ENCODE measurements around the gene SHISAL2A. TPM values are rescaled to one million over a fixed set of nuclear protein-coding genes. Genes with fewer than 3 reads are reported as not detected.

SHISAL2A gene
- total and polyA plus RNA-seq, 10 of the 15 experiments (the other 5 are each of a cell fraction or from before 2014, with no cell fraction given): 0.18 to 0.67 (median 0.45) TPM

DNA sequence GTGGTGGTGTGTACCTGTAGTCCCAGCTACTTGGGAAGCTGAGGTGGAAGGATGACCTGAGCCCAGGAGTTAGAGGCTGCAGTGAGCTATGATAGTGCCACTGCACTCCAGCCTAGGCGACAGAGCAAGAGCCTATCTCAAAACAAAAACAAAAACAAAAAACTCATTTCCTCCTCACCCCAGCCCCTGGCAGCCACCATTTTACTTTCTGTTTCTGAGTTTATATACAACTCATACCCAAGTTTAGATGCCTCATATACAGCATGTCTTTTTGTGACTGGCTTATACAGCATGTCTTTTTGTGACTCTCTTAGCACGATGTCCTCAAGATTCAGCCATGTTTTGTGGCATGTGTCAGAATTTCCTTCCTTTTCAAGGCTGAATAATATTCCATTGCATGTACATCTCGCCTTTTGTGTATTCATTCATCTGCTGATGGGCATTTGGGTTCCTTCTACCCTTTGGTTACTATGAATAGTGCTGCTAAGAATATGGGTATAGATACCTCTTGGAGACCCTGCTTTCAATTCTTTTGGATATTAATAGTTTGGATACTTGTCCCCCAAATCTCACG lies 50.5 kb downstream of the SHISAL2A start (continued):
- no peak for TF ChIP-seq KAT2A (conservative IDR thresholded peaks at IDR 0.05; ENCODE audit: control insufficient read depth, low read depth, low read length)

- no peaks in the 10 kb centered on the region for H3K4me1 ChIP-seq (ENCODE audit: control insufficient read depth, insufficient read depth, low read length)
- H3K27ac ChIP-seq (ENCODE audit: control insufficient read depth, insufficient read depth): no peak overlapping the region
- 90% methylated on average over 1 of the region's 1 CpG for WGBS (ENCODE audit: insufficient coverage, insufficient replicate concordance, low lambda C conversion rate, missing lambda C conversion rate)
- no peak overlapping the region for H2AFZ ChIP-seq (ENCODE audit: control insufficient read depth, low read depth, low read length)
- TF ChIP-seq RUNX3 (IDR thresholded peaks at IDR 0.05; ENCODE audit: low read length) (no peak), MXI1 (IDR thresholded peaks at IDR 0.05; ENCODE audit: low read depth, low read length) (no peak), HDGF (IDR thresholded peaks at IDR 0.05) (no peak), BRCA1 (IDR thresholded peaks at IDR 0.05; ENCODE audit: low read depth, low read length) (no peak), HDAC6 (IDR thresholded peaks at IDR 0.05; ENCODE audit: unreplicated experiment) (no peak), PAX8 (IDR thresholded peaks at IDR 0.05) (no peak), YBX1 (IDR thresholded peaks at IDR 0.05) (no peak)
- SMC1A ChIA-PET (ENCODE audit: uncharacterized antibody, unreplicated experiment): interaction anchor here (0.5 to 2.1 kb wide), 3 partner anchors 25 to 842 kb away, joined by 3 to 9 read pairs (median 4); partner anchors contain the start of genes ORC1 and PRPF38A
- RAD21 ChIA-PET (ENCODE audit: unreplicated experiment): interaction anchor here (0.6 to 0.7 kb wide), 3 partner anchors 131 to 1807 kb away, joined by 3 to 4 read pairs (median 3); no protein-coding TSS in a partner anchor
- CTCF ChIA-PET: interaction anchor here (1.1 to 3.9 kb wide), 3 partner anchors 132 to 288 kb away, joined by 3 to 31 read pairs (median 3); partner anchors contain the start of genes ORC1, PRPF38A and TUT4
- no peak overlapping the region for H3K9ac ChIP-seq (ENCODE audit: control insufficient read depth, insufficient read depth, low read length)
- peaks cover 7% of the 10 kb centered on the region in 2 experiments; a peak in 3 of 4 replicates for H3K36me3 ChIP-seq (ENCODE audit: control insufficient read depth in 2 of 2, insufficient read depth in 2 of 2, low read length in 1 of 2)
- H3K4me2 ChIP-seq (ENCODE audit: control insufficient read depth, insufficient read depth): no peak overlapping the region
- intact Hi-C loops (cut with micrococcal nuclease; ENCODE audit: unreplicated experiment) (loop anchor here (10.0 kb wide), 2 partner anchors 130 to 320 kb away; partner anchors contain the start of genes CC2D1B and TUT4), in situ Hi-C loops (cut with MboI) (loop anchor here (10.0 kb wide), 1 partner anchor 540 kb away; the partner anchor contains the start of gene ZFYVE9)
- no peak for DNase-seq (ENCODE audit: low read depth, low spot score)
- H3K27me3 ChIP-seq (replicated peaks in 1 of 2; ENCODE audit: control insufficient read depth in 2 of 2, insufficient read depth in 2 of 2, low read length in 1 of 2): no peaks in the 10 kb centered on the region
- no peaks in the 10 kb centered on the region for H3K9me3 ChIP-seq (replicated peaks; ENCODE audit: control insufficient read depth, insufficient read depth, low read length)
- H3K4me3 ChIP-seq: no peak overlapping the region
- ATAC-seq: no peak
- POLR2A ChIA-PET: no interaction called here
- no peak for FAIRE-seq
- H3K79me2 ChIP-seq (ENCODE audit: control insufficient read depth, insufficient read depth, low read length): no peaks in the 10 kb centered on the region
- BruUV-seq (replicated peaks): no TSS peak
- no peaks in the 10 kb centered on the region for H4K20me1 ChIP-seq (ENCODE audit: control insufficient read depth, insufficient read depth)
Observed at GRCh38 chr1:52684545-52684944, 51.6 kb downstream of the SHISAL2A start.
